CD4-positive, alpha-beta T cell treated with Interleukin-21 for 1 hour (primary cell): ENCODE measurements around the gene RASSF1.

Source experiments
- DNase-seq: peaks from one replicate; pipeline ENCODE4 v3.0.0-alpha.2; 2020

The RASSF1 gene

DNA sequence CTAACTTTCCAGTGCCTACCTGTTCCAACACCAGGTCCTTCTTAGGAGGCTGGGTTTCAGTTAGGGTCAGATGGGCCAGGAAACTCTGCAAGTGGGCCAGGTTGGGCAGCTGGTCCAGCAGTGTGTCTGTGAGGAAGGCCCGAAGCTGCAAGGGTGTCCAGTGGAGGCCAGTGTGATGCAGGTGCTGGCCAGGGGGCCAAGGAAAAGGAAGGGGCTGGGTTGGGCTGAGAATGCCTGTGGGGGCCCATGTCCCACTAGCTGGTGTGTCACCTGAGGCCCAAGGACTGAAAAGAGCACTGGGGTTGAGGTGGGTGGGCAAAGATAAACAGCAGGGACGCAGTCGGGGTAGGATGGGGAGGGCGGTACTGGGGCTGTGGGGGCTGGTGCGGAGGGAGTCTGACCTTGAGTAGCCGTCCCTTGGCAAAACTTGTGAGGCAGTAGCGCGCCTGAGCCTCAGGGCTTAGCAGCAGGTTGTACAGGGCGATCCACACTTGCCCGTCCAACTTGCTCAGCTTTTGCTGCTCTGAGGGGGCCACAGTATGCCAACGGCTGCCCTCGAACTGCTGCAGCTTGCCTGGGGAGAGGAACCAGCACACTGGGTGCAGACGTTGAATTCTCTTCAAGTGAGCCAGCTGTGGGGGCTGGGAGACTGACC lies 1.5 kb upstream of the RASSF1 start:
- DNase-seq = no peak

- DNase-seq = no peak
Measured at GRCh38 chr3:50341537-50341936, 901 bp upstream of the RASSF1 start.

DNA sequence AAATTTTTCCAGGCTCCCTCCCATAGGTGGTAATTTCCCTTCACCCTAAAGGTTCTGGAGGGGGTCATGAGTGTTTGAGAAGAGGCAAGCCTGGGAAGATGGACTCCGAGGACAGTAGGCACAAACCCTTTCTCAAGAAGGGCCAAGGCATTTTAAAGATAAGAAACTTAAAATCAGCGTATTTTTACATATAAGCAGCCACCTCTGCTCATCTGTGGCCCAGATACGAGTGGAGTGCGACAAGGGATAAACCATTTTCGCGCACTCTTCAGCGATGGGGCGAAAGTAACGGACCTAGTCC lies 539 bp downstream of the RASSF1 start:
- DNase-seq = no peak

DNA sequence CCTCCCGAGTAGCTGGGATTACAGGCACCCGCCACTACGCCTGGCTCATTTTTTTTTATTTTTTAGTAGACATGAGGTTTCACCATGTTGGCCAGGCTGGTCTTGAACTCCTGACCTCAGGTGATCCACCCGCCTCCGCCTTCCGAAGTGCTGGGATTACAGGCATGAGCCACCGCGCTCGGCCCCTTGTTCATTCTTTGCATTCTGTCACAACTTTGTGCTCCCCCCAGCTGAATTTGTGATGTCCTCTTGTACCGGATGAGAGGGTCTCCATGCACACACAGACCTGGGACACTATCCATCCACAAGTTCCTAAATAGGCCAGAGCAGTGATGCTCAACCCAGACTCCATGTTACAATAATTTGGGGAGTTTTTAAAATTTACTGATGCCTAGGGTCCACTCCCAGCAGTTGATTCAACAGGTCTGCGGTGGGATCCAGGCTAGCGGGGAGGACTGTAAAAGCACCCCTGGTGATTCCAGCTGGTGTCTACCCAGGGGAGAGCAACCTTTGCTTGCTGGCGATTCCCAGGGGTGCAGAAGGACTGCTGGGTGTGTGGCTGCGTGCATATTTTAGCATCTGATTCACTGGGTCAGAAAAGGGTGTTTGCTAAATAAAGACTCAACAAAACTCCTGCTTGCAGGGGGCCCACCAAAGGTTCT lies 1.0 kb downstream of the RASSF1 start:
- no peak for DNase-seq

DNA sequence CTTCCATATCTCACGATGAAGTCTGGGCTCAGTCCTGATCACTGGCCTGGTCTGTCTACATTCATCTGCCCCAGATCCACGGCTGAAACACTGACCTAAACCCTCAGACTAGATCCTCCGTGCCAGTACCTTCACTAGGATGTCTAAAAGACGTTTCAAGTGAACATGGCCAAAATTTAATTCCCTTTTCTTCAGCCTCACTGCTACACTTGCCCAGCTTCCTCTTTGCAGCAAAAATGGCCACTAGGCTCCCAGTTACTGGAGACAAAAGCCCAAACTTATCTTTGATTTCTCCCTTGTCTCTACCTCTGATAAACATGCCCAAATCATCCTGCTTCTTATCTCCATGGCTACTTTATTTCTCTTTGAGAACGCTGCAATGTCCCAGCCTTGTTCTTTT lies 1.7 kb downstream of the RASSF1 start:
- DNase-seq = no peak

GRCh38 chr3:50337175-50337861 lies 3.3 kb downstream of the RASSF1 start:
- peak; percentile 95 for DNase-seq

GRCh38 chr3:50336452-50337174 lies 4.0 kb downstream of the RASSF1 start:
- no peak for DNase-seq

- no peak for DNase-seq
Measured at GRCh38 chr3:50334339-50335075, 6.1 kb downstream of the RASSF1 start.

- DNase-seq = peak; percentile 33
Measured at GRCh38 chr3:50333744-50334328, 6.8 kb downstream of the RASSF1 start.

GRCh38 chr3:50331364-50331907 lies 9.2 kb downstream of the RASSF1 start:
- no peak for DNase-seq

- no peak for DNase-seq
Measured at GRCh38 chr3:50330330-50330729, 10.3 kb downstream of the RASSF1 start.

DNA sequence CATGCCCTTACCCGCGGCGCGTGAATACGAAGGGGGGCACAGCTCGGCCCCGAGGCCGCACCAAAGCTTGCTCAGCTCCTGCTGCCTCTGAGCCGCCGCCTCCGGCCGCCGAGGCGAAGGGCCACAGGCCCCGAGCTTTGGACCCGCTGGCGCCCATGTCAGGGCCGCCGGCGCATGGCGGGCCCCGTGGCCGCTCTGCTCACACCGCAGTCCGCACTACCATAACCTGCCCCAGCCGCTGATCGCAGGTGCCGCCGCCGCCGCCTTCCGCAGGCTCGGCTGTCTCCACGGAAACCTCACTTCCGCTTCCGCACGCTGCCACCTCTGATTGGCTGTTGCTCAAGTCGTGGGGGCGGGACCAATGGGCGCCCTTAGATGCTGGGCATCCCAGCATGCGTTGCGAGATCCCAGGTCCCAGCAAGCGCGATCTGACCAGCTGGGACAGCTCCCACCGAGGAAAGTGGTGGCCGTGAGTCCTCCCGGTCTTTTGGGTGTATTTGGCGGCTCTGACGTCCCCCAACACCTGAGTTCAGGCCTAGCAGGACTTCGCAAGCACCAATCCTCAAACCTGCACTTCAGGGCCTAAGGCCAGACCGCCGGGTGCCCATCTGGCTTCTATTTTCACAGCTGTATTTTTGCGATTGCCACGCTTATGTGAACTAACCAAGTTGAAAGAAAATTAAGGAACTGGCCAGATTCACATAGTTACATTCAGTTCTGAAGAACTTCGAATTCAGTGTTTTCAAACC lies 12.5 kb downstream of the RASSF1 start, which contains the start of gene TUSC2:
Gene TUSC2, minus strand, starts transcription at position 281 of the 749 bp plus-strand sequence. Its CDS starts 124 bp downstream, at position 157.
- peak; percentile 96 for DNase-seq

DNA sequence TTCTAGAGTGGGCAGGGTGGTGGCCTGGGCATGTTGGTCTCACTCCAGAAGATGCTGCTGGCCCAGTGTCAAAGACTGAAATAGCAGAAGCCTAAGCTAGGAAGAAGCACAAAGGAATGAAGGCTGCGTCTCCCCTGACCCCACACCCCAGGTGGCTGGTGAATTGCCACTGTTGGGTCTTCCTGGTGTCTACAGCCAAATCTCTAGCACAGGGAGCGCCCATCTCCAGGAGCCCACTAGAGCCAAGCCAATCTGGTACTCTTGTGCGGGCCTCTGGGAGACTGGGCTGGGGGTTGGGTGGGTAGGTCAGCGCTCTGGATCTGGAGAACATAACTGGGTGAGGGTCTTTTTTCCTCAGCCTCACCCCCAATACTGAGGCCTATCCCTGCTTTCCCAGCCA lies 13.5 kb downstream of the RASSF1 start:
- DNase-seq = no peak

GRCh38 chr3:50326182-50326541 lies 14.5 kb downstream of the RASSF1 start:
- DNase-seq = no peak

- no peak for DNase-seq
Measured at GRCh38 chr3:50325497-50326181, 15.0 kb downstream of the RASSF1 start.

- no peak for DNase-seq
Measured at GRCh38 chr3:50325113-50325480, 15.5 kb downstream of the RASSF1 start.

- peak; percentile 71 for DNase-seq
Measured at GRCh38 chr3:50324351-50325112, 16.1 kb downstream of the RASSF1 start.

- no peak for DNase-seq
Measured at GRCh38 chr3:50323614-50324199, 16.9 kb downstream of the RASSF1 start.

DNA sequence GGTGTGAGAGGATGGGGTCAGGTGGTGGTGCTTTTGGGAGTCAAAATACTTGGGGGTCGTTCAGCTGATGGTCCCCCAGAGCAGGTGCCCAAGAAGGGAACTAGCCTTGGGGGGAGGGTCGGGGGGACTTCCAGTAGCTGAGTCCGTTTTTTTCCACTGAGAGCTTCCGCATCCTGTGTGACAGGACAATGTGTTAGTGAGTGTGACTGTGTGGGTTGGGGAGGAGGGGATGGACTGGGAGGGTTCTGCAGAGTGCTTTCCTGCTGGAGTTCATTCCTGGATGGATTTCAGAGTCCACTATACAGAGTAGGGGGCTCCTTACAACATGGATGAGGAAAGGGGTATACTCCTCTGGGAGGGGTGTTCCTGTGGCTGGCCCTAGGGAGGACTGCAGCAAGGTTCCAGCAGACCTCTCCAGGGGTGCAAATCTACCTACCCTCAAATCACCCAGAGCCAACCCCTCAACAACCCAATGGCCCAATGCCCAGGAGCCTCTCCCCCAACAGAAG lies 17.5 kb downstream of the RASSF1 start:
- DNase-seq = no peak
